ENCODE measurements around the gene SNX33. TPM values are rescaled to one million over a fixed set of nuclear protein-coding genes. Genes with fewer than 3 reads are reported as not detected.
"Not testable (repeated sequence)": the region's sequence is repeated elsewhere in the genome, so short reads cannot be mapped to it uniquely, and the experiment has no call there.

Gene SNX33
- total RNA-seq, 1 donor from 2014 or later, result 36.3 TPM

GRCh38 chr15:75687486-75688277 lies 40.0 kb downstream of the SNX33 start:
- DNase-seq (ENCODE audit: extremely low spot score, unreplicated experiment), result no peak
- H3K9me3 Mint-ChIP-seq (ENCODE audit: unreplicated experiment), result no peaks in the 10 kb centered on the region
- no peaks in the 10 kb centered on the region for H3K27me3 Mint-ChIP-seq (ENCODE audit: unreplicated experiment)
- peaks cover 8% of the 10 kb centered on the region for H3K4me1 Mint-ChIP-seq (ENCODE audit: unreplicated experiment)
- peaks cover 6% of the 10 kb centered on the region for H3K36me3 Mint-ChIP-seq (ENCODE audit: unreplicated experiment)
- TF ChIP-seq CTCF (IDR thresholded peaks at IDR 0.05), result no peak
- H3K4me3 Mint-ChIP-seq (ENCODE audit: unreplicated experiment), result no peak overlapping the region
- H3K27ac Mint-ChIP-seq (ENCODE audit: unreplicated experiment), result no peak overlapping the region

GRCh38 chr15:75688278-75688557 lies 40.5 kb downstream of the SNX33 start:
- Mint-ChIP-seq H3K27ac (ENCODE audit: unreplicated experiment) (no peak overlapping the region), H3K9me3 (ENCODE audit: unreplicated experiment) (no peaks in the 10 kb centered on the region), H3K4me1 (ENCODE audit: unreplicated experiment) (peaks cover 11% of the 10 kb centered on the region), H3K36me3 (ENCODE audit: unreplicated experiment) (peaks cover 6% of the 10 kb centered on the region), H3K4me3 (ENCODE audit: unreplicated experiment) (no peak overlapping the region), H3K27me3 (ENCODE audit: unreplicated experiment) (no peaks in the 10 kb centered on the region)
- no peak for DNase-seq (ENCODE audit: extremely low spot score, unreplicated experiment)
- TF ChIP-seq CTCF (IDR thresholded peaks at IDR 0.05), result no peak

GRCh38 chr15:75688831-75689230 lies 41.1 kb downstream of the SNX33 start:
- TF ChIP-seq CTCF (IDR thresholded peaks at IDR 0.05), result no peak
- H3K27ac Mint-ChIP-seq (ENCODE audit: unreplicated experiment), result no peak overlapping the region
- H3K36me3 Mint-ChIP-seq (ENCODE audit: unreplicated experiment), result peaks cover 6% of the 10 kb centered on the region
- H3K4me1 Mint-ChIP-seq (ENCODE audit: unreplicated experiment), result peaks cover 14% of the 10 kb centered on the region
- no peak overlapping the region for H3K4me3 Mint-ChIP-seq (ENCODE audit: unreplicated experiment)
- H3K9me3 Mint-ChIP-seq (ENCODE audit: unreplicated experiment), result no peaks in the 10 kb centered on the region
- no peaks in the 10 kb centered on the region for H3K27me3 Mint-ChIP-seq (ENCODE audit: unreplicated experiment)
- no peak for DNase-seq (ENCODE audit: extremely low spot score, unreplicated experiment)

- not testable (repeated sequence) for H3K9me3 Mint-ChIP-seq (ENCODE audit: unreplicated experiment); H3K27me3 Mint-ChIP-seq (ENCODE audit: unreplicated experiment); H3K27ac Mint-ChIP-seq (ENCODE audit: unreplicated experiment); H3K36me3 Mint-ChIP-seq (ENCODE audit: unreplicated experiment); H3K4me3 Mint-ChIP-seq (ENCODE audit: unreplicated experiment); DNase-seq (ENCODE audit: extremely low spot score, unreplicated experiment)
- peaks cover 20% of the 10 kb centered on the region for H3K4me1 Mint-ChIP-seq (ENCODE audit: unreplicated experiment)
Observed at GRCh38 chr15:75689429-75689828, 41.7 kb downstream of the SNX33 start.

- peaks cover 45% of the 10 kb centered on the region for H3K4me1 Mint-ChIP-seq (ENCODE audit: unreplicated experiment)
- not testable (repeated sequence) for H3K9me3 Mint-ChIP-seq (ENCODE audit: unreplicated experiment); DNase-seq (ENCODE audit: extremely low spot score, unreplicated experiment); H3K27me3 Mint-ChIP-seq (ENCODE audit: unreplicated experiment); H3K36me3 Mint-ChIP-seq (ENCODE audit: unreplicated experiment); H3K27ac Mint-ChIP-seq (ENCODE audit: unreplicated experiment); H3K4me3 Mint-ChIP-seq (ENCODE audit: unreplicated experiment)
Observed at GRCh38 chr15:75692311-75692710, 44.6 kb downstream of the SNX33 start.

GRCh38 chr15:75693028-75693427 lies 45.3 kb downstream of the SNX33 start:
- H3K4me3 Mint-ChIP-seq (ENCODE audit: unreplicated experiment); DNase-seq (ENCODE audit: extremely low spot score, unreplicated experiment); H3K36me3 Mint-ChIP-seq (ENCODE audit: unreplicated experiment); H3K27me3 Mint-ChIP-seq (ENCODE audit: unreplicated experiment); H3K9me3 Mint-ChIP-seq (ENCODE audit: unreplicated experiment): not testable (repeated sequence)
- H3K27ac Mint-ChIP-seq (ENCODE audit: unreplicated experiment), result peak overlapping the region; percentile 93
- H3K4me1 Mint-ChIP-seq (ENCODE audit: unreplicated experiment), result peaks cover 52% of the 10 kb centered on the region

All from osteocyte (in vitro differentiated cells).